Omental fat pad (tissue), 4 donors: ENCODE measurements around the gene USP22. TPM values are rescaled to one million over a fixed set of nuclear protein-coding genes. Genes with fewer than 3 reads are reported as not detected.

Experiments
- ATAC-seq: fragments of 150-250 bp; one replicate; pipeline ENCODE4 v1.9.1; 2016; ENCODE audit warnings: mild to moderate bottlenecking, moderate library complexity; ENCODE audit not compliant: low FRiP score
- DNase-seq: peaks from one replicate; pipeline ENCODE4 v3.0.0-alpha.2; 2019; ENCODE audit warnings: low spot score
- total RNA-seq, 4 donors: library from RNA; depleted of rRNA; stranded (reverse); fragments of >200 nt; gene quantifications; one replicate each; pipeline ENCODE4 v1.1.0, GENCODE V29; 2016
- TF ChIP-seq, protein P1 (sequence below), 3 donors: fragments of 450-650 bp; IDR thresholded peaks; one replicate each; pipeline ENCODE4 v1.5.1; 2016 to 2017; ENCODE audit warnings: antibody characterized with exemption in 3 of 3, mild to moderate bottlenecking in 3 of 3, moderate library complexity in 2 of 3

USP22 gene
- total RNA-seq, 4 donors from 2014 or later: 99.1 to 121 (median 109) TPM

DNA sequence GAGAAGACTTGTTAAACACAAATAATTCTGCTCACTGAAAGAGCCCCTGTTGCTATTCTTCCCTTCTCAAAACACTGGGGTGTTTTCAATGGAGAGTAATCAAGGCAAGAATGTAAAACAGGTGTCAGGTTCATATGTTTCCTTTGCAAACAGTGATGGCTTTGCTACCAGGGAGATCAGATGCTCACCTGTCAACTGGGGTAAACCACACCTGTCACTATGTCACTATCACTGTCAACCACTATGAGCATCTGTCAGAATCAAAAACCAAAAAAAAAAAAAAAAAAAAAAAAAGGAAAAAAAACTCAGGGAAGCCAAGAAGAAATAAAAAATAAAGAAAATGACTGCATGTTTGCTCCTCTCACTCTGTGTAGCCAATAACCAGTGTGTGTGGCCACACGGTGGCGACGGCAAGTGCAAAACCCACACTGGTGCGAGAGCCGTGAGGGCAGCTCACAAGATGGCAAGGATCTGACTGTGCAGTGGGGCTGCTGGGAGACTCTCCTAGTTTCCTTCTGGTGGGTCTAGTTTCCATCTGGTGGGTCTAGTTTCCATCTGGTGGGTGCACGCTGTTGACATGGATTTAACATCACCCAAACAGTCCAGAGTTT is 22.7 kb downstream of the USP22 start:
- TF ChIP-seq, protein P1, sequence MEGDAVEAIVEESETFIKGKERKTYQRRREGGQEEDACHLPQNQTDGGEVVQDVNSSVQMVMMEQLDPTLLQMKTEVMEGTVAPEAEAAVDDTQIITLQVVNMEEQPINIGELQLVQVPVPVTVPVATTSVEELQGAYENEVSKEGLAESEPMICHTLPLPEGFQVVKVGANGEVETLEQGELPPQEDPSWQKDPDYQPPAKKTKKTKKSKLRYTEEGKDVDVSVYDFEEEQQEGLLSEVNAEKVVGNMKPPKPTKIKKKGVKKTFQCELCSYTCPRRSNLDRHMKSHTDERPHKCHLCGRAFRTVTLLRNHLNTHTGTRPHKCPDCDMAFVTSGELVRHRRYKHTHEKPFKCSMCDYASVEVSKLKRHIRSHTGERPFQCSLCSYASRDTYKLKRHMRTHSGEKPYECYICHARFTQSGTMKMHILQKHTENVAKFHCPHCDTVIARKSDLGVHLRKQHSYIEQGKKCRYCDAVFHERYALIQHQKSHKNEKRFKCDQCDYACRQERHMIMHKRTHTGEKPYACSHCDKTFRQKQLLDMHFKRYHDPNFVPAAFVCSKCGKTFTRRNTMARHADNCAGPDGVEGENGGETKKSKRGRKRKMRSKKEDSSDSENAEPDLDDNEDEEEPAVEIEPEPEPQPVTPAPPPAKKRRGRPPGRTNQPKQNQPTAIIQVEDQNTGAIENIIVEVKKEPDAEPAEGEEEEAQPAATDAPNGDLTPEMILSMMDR (IDR thresholded peaks at IDR 0.05): no peak
- DNase-seq (no peak), ATAC-seq (no peak)

DNA sequence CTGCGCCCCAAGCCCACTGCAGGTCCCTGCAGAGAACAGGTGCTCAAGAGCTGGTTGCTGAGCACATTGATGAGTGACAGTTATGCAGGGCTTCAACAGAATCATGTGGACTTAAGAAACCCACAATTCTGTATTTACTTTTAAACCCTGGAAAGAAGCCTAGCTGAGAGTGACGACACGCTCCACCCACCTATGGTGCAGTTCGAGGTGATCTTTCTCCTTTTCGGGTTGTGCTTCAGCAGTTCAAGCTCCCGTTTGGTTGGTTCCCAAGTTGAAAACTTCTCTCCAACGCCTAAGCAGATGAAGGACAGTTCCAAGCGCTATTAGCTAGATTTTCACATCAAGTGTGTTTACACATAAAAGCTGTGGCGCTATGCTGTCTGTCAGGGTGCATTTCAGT is 23.9 kb downstream of the USP22 start:
- ATAC-seq (no peak), DNase-seq (no peak)
- TF ChIP-seq, protein P1 (IDR thresholded peaks at IDR 0.05): no peak

DNA sequence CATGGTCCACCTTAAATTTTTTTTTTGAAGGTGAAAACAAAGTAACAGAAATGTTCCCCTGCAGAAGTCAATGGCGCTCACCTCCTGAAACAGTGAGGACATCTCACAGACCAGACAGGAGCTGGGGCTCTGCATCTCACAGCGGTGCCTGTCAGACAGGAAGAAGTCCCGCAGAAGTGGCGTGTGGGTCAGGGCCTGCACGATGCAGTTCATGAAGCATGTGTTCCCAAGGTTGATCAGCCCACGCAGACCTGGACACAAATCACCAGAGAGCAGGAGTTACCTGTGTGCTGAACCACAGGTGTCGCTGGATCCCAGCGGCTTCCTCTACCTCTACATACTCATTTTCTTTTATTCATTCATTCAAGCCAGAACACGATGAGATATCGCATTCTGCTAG is 24.9 kb downstream of the USP22 start:
- no peak for ATAC-seq
- no peak for DNase-seq
- TF ChIP-seq, protein P1 (IDR thresholded peaks at IDR 0.05): no peak

DNA sequence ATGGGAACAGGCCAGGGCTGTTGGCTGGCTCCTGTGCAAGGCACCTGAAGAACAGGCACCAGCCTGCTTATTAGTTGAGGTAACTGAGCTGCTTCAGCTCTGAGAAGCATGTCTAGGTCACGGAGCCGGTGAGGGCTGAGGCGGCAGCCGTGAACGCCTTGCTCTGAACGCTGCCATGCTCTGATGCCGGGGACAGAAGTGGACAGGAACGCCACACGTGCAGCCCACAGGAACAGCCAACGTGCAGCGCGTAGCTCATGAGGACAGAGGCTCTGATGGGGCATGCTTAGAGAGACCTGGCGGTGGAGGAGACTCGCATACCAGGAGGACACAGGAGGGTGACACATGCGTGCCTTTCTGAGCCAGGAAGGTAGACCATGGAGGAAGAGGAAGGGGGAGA is 25.6 kb downstream of the USP22 start:
- no peak for DNase-seq
- TF ChIP-seq, protein P1 (IDR thresholded peaks at IDR 0.05): no peak
- ATAC-seq: no peak

DNA sequence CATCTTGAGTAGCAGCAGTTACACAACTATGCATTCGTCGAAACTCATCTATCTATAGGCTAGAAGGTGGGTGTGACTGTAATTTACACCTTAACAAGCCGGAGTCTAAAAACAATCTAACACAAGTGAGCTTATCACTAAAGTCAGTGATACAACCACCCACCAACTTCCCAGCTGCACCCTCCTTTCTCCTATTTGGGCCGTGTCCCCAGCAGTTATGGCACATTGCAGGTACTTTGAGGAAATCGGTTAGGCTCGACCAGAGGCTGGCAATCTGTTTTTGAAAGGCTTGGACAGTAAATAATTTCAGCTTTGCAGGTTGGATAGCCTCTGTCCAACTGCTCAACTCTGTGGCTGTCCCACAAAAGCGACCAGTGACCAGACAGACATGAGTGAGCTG is 26.0 kb downstream of the USP22 start:
- TF ChIP-seq, protein P1 (IDR thresholded peaks at IDR 0.05): no peak
- ATAC-seq: no peak
- no peak for DNase-seq

DNA sequence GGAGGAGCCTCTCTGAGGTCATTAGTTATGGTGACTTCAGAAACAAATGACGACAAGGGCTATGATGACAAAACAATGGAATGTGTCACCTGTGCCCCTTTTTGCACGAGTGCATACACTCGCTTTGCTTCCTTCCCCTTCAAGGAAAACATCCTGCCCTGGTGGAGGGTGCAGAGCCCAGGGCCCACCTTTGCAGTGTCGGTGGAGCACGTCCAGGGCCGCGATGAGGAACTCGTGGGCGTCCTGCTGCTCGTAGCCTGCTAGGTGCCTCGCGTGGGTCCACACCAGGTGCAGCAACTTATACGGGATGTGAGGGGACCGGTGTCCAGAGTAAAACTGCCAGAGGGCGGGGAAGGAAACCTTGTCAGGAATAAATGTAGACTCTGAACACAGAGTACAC is 27.2 kb downstream of the USP22 start:
- ATAC-seq (no peak), DNase-seq (no peak)
- TF ChIP-seq, protein P1 (IDR thresholded peaks at IDR 0.05): no peak

DNA sequence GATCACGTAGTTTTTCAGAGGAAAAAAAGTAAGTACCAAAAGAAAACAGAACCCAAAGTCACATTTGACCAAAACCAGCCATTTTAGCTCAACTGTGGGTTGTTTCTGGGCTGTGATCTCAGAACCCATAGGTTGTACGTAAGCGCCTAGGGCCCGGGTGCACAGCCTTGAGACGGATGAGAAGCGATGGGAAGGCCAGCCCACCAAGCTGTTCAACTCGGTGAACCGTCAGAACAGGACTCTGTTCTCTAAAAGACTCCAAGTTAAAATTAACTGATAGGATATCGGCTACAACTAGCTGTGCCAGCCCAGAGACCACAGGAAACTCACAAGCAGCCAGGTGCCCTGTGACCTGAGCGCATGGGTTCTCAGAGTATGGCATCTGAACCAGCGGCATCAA is 28.3 kb downstream of the USP22 start:
- ATAC-seq (no peak), DNase-seq (no peak)
- TF ChIP-seq, protein P1 (IDR thresholded peaks at IDR 0.05): no peak
